DMS 273 (cell line): ENCODE results near the gene ASCL5.

Source experiments
- DNase-seq: peaks from one replicate; lab custom pipeline; 2025; ENCODE audit not compliant: unreplicated experiment; lab: John Stamatoyannopoulos, UW

The ASCL5 gene

DNA sequence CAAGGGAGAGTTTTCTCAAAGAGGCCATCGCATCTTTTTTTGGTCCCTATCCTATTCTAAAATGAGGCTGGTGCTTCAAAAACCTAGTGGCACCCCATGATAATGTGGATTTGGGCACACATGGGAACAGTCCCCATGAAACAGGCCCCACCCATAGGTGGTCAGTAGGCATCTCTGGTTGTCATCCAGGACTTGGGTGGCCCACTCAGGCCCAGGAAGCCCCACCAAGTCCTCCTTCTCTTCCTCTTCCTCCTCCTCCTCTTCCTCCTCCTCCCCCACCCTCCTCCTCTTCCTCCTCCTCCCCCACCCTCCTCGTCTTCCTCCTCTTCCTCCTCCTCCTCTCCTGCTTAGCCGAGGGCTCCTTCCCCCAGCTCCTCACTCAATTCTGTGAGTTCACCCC lies 15.3 kb downstream of the ASCL5 start:
- no peak for DNase-seq

DNA sequence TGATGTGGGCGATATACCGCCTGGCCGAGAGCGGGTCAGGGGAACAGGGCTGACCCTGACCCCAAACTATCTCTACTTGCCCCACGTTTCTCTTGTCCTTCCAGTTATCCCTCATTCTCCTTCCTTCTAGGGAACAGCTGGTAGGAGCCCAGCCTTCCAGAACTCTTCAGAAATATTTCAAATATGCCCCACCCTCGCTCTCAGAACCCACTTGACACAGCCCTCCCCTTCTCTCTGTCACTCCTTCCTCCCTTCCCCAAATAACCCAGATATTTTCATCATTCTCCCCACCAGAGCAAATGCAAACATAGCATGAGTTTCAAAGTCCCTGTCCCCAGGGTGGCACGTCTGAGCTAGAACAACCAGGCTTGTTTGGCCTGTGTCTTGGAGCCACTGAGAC lies 15.8 kb downstream of the ASCL5 start:
- no peak for DNase-seq

DNA sequence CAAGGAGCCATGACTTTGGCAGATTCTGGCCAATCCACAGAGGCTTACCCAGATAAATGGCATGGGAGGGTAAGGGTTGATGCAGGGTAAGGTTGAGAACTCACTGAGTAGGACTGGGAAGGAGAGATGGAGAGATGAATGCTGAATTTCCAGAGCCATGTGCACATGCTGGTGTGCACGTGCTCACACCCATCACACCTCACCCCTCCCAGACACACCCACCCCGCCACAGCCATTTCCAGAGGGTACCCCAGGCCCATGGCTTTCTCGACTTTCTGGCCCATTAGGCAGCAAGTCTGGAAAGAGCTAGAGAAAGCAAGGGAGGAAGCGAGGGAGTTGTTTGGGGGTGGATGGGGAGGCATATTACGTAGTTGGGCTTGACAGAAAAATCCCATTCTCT lies 16.4 kb downstream of the ASCL5 start:
- DNase-seq = no peak

DNA sequence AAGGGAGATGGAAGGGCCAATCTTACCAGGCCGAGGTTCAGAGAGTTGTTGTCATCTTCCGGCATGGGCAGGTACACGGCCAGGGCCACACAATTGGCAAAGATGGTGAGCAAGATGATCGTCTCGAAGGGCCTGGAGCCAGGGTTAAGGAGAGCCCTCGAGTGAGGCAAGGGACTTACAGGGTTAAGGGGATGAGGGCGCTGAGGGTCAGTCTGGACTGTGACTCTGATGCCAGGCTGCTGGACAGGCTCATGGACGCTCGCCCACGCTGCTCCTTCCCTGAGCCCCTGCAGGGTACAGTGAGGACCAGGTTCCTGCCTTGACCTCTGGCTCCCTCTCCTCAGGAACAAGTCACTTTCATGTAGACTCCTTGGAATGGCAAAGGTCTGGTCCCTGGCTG lies 16.8 kb downstream of the ASCL5 start:
- no peak for DNase-seq

DNA sequence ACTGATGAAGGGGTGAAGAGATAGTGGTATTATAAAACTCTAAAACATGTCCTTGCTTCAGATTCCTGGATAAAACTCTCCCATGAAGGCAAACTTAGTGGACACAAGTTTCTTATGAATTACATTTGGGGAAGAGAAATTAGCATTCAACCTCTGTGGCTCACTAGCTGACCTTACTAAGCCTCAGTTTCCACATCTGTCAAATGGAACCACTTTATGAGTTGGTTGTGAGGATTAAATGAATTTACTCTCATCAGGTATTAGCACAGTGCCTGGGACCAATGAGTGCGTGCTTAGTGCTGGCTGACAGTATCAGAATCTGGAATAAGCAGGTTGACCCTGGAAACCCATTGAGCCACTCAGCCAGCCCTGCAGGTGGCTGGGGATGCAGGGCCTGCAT lies 17.3 kb downstream of the ASCL5 start:
- DNase-seq = no peak

DNA sequence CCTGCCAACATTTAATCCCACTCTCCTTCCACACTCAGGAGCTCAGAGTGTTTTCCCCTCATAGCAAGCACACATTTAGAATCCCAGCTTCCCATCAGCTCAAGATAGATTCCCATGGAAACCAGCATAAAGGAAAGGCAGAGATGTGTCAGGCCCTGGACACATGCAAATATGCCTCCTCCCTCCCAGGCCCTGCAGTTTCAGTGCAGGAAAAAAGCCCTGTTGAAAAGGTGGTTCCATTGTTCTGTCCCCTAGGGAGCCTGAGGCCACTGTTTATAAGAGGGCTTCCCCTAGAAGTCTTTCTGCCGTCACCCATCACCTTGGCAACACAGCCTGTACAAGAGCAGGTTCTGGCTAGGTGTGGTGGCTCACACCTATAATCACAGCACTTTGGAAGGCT lies 18.4 kb downstream of the ASCL5 start:
- no peak for DNase-seq

DNA sequence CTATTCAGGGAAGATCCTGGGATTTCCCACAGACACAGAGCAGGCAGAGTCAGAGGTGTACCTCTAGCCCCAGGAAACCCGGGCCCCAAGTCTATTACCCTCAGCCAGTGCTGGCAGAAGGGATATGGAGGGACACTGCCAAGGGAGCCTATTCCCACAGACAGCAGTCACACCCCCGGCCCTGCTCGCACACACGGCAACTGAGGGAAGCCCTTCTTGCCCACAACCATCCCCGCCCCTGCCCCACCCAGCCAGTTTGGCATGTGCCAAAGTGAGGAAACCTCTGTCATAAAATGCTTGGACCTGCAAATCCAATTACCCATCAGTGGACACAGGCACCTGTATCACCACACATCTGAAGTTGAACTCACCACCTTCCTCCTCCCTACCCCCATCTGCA lies 21.3 kb downstream of the ASCL5 start:
- no peak for DNase-seq

DNA sequence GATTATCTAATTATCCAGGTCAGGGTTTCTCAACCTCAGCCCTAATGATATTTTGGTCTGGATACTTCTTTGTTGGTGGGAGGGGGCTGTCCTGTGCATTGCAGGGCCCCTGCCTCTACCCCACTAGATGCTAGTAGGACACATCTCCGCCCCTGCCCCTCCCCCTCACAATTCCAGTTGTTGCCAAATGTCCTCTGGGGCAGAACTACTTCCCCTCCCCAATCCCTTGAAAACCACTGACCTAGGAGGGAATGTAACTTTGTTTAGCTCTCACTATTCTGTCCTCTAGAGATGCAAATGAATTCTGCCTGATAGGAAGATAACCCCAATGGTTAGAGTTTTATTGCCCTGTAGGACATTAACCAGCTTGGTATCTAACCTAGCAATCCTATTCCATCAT lies 22.8 kb downstream of the ASCL5 start:
- no peak for DNase-seq

DNA sequence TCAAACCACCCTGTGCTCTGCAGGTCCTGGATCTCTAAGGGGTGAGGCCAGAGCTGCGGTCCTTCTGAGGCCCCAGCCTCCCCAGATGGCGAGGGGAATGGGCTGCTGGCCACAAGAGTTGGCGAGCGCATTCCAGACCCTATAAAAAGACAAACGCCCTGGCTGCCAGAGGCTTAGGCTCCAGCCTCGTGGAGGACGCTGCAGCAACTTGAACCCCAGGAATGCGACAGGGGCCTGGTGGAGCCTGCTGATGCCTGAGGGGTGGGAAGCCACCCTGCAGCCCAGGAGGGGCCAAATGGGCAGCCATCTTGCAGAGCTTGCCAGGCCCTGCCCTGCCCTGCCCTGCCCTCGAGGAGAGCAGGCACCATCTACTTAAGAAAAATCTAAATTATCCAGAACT lies 23.3 kb downstream of the ASCL5 start:
- DNase-seq = no peak

DNA sequence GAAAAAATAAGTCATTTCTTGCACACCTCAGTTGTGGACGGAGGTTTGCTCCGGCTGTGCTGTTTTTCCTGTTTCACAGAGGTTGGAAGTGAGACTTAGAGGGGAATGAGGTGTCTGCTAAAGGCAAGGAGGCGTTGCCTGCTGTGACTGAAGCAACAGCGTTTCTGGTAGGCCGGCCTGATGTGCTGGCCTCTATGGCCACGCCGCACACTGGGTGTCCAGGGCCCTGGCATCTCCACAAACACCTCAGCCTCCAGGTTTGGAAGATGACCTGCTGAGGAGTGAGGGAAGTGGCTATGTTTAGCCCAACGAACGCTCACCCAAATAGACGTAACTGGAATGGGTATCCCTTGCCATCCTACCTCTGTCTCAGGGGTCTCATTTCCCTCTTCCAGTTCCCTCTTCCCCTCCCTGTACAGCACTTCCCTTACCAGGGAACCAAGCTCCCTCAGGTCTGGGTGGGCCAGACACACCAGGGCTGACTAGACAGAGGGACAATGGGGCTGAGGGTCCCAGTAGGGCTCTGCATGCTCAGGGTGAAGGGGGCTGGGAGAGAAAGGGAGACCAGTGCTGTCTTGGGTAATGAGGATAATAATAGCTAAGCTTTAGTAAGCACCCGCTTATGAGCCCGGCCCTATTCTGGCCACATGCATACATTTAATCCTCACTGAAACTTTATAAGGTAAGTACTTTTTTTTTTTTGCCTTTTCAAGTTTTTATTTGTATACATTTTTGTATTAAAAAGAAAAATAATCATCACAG lies 26.6 kb downstream of the ASCL5 start:
- DNase-seq = no peak

DNA sequence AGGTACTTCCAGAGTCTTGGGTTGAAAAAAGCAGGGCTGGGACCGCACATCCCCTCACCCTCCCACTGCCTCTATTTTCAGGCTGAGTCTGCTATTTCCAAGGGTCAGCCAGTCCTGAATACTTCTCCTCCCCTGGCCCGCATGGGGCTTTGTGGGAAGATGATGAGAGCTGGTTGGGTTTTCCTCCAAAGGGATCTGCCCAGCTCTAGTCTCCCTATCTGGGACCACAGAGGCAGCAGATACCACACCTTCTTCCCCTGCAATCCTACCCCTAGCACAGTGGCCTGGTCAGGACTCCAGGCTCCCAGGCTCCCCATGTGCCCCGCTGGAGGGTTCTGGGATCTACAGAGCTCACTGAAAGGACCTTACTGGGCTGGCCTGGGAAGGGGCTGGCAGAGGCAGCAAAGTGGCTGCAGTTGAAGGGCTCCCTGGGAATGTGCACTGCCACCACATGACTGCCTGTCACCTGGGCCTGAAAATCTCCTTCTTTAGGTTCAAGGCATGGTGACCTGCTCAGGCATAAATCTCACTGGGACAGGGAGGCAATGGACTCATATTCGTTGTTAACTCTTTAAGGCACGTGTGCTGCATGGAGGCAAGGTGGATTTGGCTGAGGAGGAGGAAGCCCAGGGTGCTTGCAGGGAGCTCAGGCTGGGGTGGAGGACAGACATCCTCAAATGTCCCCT lies 27.8 kb downstream of the ASCL5 start:
- DNase-seq = no peak

DNA sequence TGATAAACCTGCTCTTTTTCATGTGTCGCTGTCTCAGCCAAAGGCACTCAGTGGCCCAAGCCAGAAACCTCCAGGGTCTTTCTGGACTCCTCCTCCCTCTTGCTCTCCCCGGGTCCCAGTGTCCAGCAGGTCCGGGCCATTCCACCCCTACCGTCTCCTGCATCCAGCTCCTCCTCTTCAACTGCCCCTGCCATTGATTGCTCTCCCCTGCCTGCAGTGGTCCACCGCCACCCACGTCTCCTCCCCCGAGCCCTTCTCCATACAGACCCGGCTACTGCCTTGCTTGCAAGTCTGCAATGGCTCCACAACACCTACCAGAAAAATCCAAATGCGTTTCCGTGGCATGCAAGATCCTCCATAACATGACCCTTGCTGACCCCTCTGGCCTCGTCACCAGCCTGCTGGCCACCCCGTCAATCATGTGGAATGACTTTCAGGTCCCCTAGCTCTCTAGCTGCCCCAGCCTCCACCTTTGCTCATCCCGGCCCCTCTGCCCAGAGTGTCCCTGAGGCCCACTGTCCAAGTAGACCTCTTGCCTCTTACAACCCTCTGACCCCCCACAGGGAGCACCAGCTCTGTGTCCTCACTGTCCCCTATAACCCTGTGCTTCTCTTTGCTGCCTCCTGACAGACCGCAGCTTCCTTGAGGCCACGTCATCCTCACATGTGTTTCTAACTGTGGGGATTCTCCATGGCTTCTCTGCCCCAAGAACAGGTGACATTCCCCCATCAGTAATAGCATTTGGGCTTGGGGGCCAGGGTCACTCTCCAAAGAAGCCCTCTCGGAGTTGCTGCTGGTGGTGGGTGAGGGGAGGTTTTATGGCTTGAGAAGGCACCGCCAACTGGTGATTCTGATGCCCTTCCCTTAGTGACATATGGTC lies 29.8 kb downstream of the ASCL5 start:
- DNase-seq = no peak

DNA sequence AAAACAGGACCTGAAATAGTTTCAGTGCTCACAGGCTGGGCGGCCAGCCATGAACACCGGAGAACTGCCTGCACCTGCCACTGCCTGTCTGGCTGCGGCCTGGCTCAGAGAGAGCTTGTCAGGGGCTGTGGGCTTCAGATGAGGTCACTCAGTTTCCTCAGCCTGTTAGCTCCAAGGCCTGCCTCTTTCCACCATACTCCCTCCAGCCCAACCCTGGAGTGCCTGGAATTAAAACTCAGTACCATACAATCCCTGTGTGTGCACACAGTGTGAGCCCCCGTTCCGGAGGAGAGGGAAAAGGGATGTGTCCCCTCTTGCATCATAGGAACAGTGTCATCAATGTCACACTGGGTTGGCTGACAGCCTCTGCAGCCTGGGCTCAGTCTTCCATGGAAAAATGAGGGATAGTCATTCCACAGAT lies 30.9 kb downstream of the ASCL5 start:
- peak; percentile 14 for DNase-seq

DNA sequence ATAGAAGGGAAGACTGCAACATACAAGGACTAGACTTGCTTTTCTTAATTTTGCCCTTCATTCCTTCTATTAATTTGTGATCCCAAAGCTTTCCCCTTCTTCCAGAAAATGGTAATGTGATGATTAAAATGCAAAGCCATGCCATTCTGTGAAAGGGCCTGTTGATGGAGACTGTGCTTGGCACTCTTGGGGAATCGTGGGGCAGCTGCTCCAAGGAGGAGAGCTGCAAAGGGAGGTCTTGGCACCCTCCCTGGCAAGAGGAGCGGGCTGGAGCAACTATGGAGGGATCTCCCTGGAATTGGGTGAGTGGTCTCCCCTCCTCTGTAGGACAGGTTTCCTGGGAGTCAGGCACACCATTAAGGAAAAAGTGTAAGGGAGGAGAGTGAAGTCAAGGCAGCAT lies 31.4 kb downstream of the ASCL5 start:
- DNase-seq = no peak

DNA sequence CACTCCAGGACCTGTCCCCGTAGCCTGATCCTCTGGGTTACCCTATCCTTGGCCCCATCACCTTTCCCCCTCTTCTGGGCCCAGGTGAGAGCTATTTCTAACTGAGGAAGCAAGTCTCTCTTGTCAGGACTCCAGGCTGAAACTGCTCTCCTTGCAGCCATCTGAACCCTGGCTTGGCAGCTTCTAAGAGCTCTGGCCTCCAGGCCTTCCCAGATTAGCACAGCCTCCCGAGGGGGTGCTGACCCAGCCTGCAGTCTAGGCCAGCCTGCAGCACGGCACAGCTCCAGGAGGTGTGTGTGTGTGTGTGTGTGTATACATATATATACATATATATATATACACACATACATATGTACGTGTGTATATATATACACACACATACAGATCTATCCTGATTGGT lies 32.2 kb downstream of the ASCL5 start:
- DNase-seq = no peak

DNA sequence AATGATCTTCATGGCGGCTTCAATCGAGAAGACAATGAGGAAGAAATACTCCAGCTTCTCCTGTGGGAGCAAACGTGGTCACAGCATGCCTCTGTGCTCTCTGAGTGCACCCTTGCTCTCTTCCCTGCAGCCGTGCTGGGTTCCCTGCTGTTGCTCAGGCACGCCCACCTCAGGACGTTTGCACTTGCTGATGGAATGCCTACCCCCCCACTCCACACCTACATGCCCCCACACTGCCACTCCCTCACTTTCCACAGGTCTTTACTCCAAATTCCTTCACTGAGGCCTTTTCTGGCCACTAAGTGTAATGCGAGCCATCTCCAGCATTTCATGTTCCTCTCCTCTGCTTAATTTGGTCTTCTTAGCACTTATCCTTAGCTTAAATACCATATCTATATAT lies 33.0 kb downstream of the ASCL5 start:
- DNase-seq = no peak

DNA sequence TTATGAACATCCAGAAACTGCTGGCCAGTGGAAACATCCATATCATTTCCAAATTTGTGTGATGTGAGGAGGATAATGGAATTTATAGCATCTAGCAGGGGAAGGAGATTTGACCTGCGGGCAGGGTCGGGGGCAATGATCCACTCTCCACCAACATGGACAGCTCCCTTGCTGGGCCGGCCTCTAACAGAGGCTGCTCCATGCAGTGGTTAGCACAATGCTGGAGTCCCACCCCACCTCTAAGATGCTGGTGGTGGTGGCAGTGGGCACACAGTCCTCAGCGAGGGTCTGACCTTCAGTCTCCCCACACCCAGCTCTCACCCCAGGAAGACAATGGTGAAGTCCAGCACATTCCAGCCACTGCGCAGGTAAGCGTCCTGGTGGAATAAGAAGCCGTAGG lies 33.4 kb downstream of the ASCL5 start:
- DNase-seq = no peak

DNA sequence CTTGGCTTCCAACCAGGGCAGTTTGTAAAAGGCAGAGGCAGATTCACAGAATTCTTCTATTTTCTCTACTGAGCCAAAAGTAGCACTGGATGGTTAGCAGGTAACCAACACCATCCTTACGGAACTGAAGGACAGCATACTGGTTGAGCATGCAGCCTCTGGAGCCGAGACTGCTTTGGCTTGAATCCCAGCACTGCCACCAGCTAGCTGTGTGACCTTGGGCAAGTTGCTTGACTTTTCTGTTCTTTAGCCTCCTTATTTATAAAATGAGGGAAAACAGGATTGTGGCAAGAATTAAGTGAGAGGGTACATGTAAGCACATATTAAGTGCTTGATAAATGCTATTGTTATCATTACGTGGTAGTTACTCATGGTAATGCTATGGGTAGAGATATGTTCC lies 34.2 kb downstream of the ASCL5 start:
- no peak for DNase-seq

DNA sequence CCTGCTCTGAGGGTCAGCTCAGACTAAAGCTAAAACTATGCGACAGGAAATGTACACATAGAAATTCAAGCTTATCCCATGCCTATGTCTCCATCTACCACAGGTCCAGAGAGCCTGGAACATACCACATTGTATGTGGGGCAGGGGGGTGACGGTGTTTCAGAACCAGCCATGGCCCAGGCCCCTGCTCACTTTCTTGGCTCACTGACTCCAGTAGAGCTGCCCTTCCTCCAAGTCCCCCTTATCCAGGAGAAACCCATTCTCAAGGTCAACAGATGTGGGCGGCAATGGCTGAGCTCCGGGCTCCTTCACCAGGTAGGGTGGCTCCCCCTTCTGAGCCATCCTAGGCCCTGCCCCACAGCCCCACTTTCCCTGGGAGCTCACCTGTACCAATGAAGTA lies 35.7 kb downstream of the ASCL5 start:
- DNase-seq = no peak

DNA sequence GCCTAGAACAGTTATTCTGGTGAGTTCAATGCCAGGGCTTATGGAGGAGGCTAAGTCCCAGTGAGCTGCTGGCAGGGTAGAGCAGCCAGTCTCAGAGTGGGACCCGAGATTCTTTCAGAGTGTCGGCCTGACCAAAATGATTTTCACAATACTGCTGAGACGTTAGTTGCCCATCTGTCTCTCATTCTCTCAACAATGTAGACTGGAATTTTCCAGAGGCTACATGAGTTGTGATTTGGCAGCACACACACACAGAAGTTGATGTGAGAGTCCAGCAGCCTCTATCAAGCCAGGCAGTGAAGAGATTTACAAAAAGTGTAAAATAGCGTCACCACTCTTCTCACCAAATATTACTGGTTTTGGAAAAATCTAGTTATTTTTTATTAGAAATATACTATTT lies 36.4 kb downstream of the ASCL5 start:
- DNase-seq = no peak

DNA sequence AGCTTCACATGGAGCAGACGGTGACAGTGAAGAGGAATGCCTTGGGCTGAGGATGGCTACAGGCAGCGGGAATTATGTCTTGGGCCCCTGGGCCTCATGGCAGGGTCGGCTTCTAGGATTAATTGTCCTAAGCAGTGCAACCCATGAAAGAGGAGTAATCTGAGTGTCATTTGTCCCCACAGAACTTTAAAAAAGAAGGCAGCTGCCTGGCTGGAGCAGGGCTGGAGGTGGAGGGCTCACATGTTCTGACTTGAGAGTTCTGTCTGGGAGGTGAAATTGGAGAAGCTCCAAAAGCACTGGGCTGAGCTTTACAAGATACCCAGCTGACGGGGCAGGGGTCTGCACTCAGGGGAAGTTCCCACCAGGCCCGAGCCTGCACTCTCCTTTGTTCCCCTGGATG lies 37.4 kb downstream of the ASCL5 start:
- peak; percentile 20 for DNase-seq
